Measurements from ENCODE around the gene SNAPC5.

GRCh38 chr15:66523926-66524325 is 26.4 kb upstream of the SNAPC5 start:
- TF ChIP-seq JUND (IDR thresholded peaks at IDR 0.05; ENCODE audit: low read depth, low read length) (no peak), EZH2 (IDR thresholded peaks at IDR 0.05; ENCODE audit: borderline replicate concordance, control insufficient read depth, low read depth, low read length) (no peak), NRF1 (conservative IDR thresholded peaks at IDR 0.05; ENCODE audit: low read depth, low read length) (no peak), NFYA (IDR thresholded peaks at IDR 0.05; ENCODE audit: borderline replicate concordance, low read depth, low read length) (no peak), SPI1 (IDR thresholded peaks at IDR 0.05; ENCODE audit: borderline replicate concordance, insufficient read depth, low read depth, low read length) (no peak), POLR2AphosphoS5 (IDR thresholded peaks at IDR 0.05; ENCODE audit: low read length) (no peak), REST (IDR thresholded peaks at IDR 0.05; ENCODE audit: low read depth, low read length) (no peak), POLR2A (IDR thresholded peaks at IDR 0.05; ENCODE audit: low read depth, low read length) (no peak), RBBP5 (conservative IDR thresholded peaks at IDR 0.05) (no peak), ZNF274 (IDR thresholded peaks at IDR 0.05; ENCODE audit: insufficient read depth, insufficient read length) (no peak)
- TF ChIP-seq, protein P1, sequence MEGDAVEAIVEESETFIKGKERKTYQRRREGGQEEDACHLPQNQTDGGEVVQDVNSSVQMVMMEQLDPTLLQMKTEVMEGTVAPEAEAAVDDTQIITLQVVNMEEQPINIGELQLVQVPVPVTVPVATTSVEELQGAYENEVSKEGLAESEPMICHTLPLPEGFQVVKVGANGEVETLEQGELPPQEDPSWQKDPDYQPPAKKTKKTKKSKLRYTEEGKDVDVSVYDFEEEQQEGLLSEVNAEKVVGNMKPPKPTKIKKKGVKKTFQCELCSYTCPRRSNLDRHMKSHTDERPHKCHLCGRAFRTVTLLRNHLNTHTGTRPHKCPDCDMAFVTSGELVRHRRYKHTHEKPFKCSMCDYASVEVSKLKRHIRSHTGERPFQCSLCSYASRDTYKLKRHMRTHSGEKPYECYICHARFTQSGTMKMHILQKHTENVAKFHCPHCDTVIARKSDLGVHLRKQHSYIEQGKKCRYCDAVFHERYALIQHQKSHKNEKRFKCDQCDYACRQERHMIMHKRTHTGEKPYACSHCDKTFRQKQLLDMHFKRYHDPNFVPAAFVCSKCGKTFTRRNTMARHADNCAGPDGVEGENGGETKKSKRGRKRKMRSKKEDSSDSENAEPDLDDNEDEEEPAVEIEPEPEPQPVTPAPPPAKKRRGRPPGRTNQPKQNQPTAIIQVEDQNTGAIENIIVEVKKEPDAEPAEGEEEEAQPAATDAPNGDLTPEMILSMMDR (IDR thresholded peaks at IDR 0.05 in 2 of 3, conservative IDR thresholded peaks at IDR 0.05 in 1 of 3; ENCODE audit: control insufficient read depth in 2 of 3, extremely low read depth in 1 of 3, insufficient read depth in 1 of 3, low read depth in 3 of 3, low read length in 3 of 3) = no peak
- TF ChIP-seq, protein P2, sequence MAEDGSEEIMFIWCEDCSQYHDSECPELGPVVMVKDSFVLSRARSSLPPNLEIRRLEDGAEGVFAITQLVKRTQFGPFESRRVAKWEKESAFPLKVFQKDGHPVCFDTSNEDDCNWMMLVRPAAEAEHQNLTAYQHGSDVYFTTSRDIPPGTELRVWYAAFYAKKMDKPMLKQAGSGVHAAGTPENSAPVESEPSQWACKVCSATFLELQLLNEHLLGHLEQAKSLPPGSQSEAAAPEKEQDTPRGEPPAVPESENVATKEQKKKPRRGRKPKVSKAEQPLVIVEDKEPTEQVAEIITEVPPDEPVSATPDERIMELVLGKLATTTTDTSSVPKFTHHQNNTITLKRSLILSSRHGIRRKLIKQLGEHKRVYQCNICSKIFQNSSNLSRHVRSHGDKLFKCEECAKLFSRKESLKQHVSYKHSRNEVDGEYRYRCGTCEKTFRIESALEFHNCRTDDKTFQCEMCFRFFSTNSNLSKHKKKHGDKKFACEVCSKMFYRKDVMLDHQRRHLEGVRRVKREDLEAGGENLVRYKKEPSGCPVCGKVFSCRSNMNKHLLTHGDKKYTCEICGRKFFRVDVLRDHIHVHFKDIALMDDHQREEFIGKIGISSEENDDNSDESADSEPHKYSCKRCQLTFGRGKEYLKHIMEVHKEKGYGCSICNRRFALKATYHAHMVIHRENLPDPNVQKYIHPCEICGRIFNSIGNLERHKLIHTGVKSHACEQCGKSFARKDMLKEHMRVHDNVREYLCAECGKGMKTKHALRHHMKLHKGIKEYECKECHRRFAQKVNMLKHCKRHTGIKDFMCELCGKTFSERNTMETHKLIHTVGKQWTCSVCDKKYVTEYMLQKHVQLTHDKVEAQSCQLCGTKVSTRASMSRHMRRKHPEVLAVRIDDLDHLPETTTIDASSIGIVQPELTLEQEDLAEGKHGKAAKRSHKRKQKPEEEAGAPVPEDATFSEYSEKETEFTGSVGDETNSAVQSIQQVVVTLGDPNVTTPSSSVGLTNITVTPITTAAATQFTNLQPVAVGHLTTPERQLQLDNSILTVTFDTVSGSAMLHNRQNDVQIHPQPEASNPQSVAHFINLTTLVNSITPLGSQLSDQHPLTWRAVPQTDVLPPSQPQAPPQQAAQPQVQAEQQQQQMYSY (CRISPR knock-in tag; IDR thresholded peaks at IDR 0.05) = no peak

All from GM12878 (cell line).